HG03159 (cell line): ENCODE measurements around the gene RFX8.
"Not testable (repeated sequence)": the region's sequence is repeated elsewhere in the genome, so short reads cannot be mapped to it uniquely, and the experiment has no call there.

Source experiments
- ATAC-seq: cut with Tn5 transposase; IDR thresholded peaks from one replicate; pipeline ENCODE4 v1.9.1; 2021; ENCODE audit warnings: mild to moderate bottlenecking, moderate library complexity; ENCODE audit not compliant: unreplicated experiment

Gene RFX8

GRCh38 chr2:101474731-101475384 is at the start of gene RFX8:
Gene RFX8 (minus strand): TSS chr2:101475112. CDS start chr2:101466848, 8,264 bp downstream.
- no peak for ATAC-seq

DNA sequence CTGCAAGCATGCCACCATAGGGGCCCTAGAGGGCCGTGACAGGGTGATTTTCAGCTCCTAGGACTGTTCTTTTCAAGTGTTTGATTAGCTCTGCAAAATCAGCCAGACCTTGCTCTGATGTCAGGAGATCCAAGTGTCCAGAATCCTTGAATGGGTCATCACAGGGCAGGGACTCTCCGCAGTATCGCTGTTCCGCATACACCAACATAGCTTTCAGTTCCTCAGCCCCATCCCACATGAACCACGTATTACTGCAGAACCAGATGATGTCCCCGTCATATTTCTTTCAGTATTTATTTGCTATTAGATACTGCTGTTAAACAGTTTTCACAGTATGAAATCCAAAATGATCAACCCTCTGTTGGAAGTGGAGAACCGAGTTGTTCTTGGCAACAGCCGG is 46.6 kb upstream of the RFX8 start:
- ATAC-seq: no peak

GRCh38 chr2:101520246-101520645 is 45.3 kb upstream of the RFX8 start:
- ATAC-seq: no peak

DNA sequence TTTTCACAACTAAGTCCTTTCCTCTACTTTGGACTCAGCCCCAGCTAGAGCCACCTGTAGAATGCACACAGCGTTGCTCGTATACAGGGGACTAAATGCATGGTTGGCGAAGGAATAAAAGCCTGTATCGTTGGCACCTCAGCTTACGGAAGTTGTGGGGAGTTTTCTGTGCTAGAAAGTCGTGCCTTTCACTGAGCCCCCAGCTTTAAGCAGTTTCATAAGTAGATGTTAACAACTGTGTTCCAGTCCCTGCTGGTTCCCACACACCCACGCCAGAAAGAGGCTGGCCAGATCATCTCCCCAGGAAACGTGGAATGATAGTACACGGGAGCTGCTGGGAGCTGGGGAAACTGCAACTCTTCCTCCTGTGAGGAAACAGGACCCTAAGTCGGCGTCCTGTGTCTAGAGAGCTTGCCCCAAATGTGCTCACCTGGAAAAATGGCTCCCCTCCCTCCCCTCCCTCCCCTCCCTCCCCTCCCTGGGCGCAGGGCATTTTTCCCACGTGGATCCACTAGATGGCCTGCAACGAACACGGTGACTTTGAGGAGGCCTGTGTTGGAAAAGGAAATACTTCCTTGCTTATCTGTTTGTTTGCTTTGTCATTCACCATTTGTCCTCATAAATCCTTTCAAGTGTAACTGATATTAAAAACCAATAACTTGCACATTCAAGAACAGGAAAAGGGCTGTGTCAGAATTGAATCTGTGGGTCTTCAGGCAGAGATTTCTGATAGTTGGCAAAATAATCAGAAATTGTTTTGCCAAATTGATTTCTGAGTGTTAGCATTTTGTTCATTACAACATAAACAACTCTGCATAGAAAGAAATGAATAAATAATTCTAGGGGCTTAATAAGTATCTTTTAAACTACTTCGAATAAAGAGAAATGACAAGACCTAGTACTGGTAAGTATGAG is 43.9 kb upstream of the RFX8 start:
- no peak for ATAC-seq

DNA sequence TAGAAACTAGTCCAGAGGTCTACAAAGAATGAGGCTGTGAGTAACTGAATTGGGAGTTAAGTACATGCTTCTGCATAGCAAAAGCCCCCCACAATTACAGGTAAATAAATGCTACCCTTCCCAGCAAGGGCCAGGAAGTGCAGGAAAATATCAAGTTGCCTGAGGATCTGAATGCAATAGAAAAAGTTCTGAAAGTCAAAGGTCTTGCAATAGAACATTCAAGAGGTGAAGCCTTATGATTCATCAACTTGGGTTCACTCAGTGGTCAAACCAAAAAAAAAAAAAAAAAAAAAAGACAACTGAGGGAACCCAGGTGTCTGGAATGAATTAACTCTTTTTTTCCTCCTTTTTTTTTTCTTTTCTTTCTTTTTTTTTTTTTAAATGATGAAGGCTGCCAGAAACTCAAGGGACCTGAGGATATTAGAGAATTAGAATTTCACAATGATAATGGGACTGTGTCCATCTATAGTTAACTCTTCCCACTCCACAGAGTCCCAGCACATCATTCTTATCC is 42.9 kb upstream of the RFX8 start:
- ATAC-seq: no peak

GRCh38 chr2:101516823-101517690 is 42.1 kb upstream of the RFX8 start:
- ATAC-seq: no peak

DNA sequence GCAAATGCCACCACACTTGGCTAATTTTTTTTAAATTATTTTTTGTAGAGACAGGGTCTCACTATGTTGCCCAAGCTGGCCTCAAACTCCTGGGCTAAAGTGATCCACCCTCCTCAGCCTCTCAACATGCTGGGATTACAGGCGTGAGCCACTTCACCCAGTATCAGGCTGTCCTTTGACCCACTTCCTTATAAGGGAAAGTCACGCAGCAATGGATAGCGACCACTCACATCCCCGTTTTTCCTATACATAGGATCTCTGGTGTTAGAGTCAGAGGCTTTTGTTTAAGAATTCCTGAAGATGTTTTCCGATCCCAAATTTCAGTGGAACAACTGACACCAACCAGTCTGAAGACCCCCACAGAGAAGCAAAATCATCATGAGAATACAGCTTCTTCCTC is 41.4 kb upstream of the RFX8 start:
- no peak for ATAC-seq

DNA sequence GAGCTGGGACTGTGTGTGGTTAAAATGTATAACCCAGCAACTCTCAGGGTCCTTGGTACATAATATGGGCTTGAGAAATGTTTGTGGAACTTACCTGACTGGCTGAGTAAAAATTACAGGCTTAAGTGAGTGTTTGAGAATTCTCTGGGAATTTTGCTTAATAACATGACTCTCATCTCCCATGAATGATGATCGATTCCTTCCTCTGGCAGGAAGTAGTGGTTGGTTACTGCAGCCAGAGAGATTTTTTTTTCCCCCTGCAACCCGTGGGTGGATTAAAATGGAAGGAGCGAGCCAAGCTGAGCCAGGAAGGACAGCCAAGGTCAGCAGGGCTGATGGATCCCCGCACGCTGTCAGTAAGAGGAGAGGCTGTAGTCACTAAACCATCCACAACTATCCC is 40.6 kb upstream of the RFX8 start:
- ATAC-seq: no peak

GRCh38 chr2:101512993-101513392 is 38.1 kb upstream of the RFX8 start:
- ATAC-seq: no peak

GRCh38 chr2:101511381-101511780 is 36.5 kb upstream of the RFX8 start:
- ATAC-seq: no peak

DNA sequence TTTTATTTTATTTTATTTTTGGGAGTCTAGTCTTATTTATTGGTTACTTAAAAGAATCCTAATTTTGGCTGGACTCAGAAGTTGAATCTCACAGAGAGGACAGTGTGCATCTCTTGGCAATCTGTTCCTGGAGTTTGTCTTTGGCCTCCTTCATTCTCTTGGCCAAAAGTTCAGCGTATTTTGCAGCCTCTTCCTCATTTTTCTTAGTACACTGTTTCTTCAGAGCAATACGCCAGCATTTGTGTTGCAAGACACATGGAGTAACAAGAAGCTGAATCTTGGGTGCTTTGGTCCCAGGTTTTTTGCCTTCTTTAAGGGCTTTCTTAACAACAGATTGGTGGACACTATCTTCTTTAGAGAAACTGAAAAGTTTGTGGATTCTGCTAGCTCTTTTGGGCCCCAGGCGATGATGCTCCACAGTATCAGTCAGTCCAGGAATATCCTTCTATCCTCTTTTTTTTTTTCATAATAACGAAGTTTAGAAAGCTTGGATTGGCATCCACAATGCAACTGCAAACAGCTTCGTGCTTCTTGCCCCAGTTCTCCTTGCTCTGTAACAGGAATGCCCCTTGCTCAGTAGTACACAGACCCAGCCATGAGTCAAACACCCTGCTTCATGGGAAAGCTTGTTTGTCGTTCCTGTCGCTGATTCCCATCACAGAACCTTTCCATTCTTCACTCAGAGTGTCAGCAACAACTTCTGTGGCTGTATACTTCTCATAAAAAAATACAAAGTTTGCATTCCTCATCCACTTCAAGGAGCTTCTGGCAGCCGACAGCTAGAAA is 34.8 kb upstream of the RFX8 start:
- ATAC-seq: no peak

DNA sequence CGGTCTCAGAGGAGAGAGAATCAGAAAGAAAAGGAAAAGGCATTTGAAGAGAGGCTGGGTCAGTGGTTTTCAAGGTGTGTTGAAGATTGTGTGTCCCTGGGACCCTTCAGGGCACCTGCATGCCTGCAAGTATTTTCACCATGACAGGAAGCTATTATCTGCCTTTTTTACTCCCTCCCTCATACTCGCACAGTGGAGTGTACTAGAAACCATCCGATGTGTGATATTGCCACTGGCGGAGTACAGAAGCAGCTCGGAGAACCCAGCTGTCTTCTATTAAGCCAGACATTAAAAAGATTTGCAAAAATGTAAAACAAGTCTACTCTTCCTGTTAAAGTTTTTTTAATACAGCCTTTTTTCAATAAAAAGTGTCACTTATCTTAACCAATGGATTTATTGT is 33.7 kb upstream of the RFX8 start:
- ATAC-seq: no peak

- not testable (repeated sequence) for ATAC-seq
These were observed 30.4 kb upstream of the RFX8 start for GRCh38 chr2:101505276-101505675.

- not testable (repeated sequence) for ATAC-seq
These were observed 29.8 kb upstream of the RFX8 start for GRCh38 chr2:101504744-101505143.

DNA sequence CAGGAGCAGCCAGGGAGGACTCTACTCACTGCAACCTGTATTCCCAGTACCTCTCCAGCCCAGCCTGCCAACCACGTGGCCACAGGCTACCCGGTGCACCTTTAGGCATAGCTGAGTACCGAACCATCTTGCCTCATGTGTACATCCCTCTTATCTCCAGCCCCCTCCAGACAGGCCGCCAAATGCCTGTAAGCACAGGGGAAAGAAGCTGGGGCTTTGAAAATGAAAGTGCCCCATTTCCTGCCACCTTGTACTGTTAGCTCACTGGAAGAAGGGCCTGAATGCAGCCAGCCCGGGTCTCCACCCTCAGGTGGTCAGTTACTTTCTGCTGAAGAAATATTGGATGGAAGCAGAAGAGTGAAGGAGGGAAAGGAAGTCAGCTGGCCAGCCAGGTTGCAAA is 27.2 kb upstream of the RFX8 start:
- no peak for ATAC-seq

- no peak for ATAC-seq
These were observed 26.5 kb upstream of the RFX8 start for GRCh38 chr2:101501443-101501842.

- no peak for ATAC-seq
These were observed 25.9 kb upstream of the RFX8 start for GRCh38 chr2:101500860-101501259.

GRCh38 chr2:101500180-101500579 is 25.3 kb upstream of the RFX8 start:
- no peak for ATAC-seq

DNA sequence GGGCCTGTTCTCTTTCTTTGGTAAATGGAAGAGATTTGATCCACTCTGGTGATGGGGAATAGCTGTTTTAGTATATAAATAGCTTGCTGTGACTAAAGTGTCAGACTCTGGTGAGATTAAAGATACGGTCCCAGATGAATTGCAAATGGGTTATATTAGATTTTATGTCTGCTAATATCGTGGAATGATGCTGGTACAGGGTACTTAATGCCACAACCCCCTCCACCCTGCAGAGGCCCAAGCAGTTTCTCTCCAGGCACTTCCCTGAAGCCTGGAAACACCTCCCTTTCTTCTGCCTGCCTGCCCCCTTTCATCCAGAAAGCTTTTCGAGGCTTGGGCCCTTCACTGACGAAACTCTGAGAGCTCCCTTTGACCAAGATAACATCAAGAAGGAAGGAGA is 21.4 kb upstream of the RFX8 start:
- ATAC-seq: no peak

GRCh38 chr2:101492936-101493473 is 18.1 kb upstream of the RFX8 start:
- no peak for ATAC-seq
